Measurements from ENCODE around the gene JPT1.

- TF ChIP-seq POLR2A (IDR thresholded peaks at IDR 0.05; ENCODE audit: low read depth, low read length) (no peak), POLR2AphosphoS5 (IDR thresholded peaks at IDR 0.05; ENCODE audit: low read depth, low read length) (no peak)
Measured at GRCh38 chr17:75087182-75087557, 67.1 kb downstream of the JPT1 start.
